BLaER1 treated with 17β-estradiol and CSF1 and Interleukin-3, amounts not matched to agents 10 nM and 100 nM (cell line): Measurements from ENCODE around the gene NEO1.

Experiments
- H3K27ac ChIP-seq, 11 experiments: shearing (Covaris generic); formaldehyde crosslinking; 2 replicates each; pipeline ENCODE4 v1.8.1; 2022
- H3K27me3 ChIP-seq, 11 experiments: shearing (Covaris generic); formaldehyde crosslinking; 2 replicates each; pipeline ENCODE4 v1.8.1; 2022
- H3K36me3 ChIP-seq, 11 experiments: shearing (Covaris generic); formaldehyde crosslinking; 2 replicates each; pipeline ENCODE4 v1.8.1; 2022
- H3K4me1 ChIP-seq, 10 experiments: shearing (Covaris generic); formaldehyde crosslinking; 2 replicates each; pipeline ENCODE4 v1.8.1; 2022
- H3K4me2 ChIP-seq, 11 experiments: shearing (Covaris generic); formaldehyde crosslinking; 2 replicates each; pipeline ENCODE4 v1.8.1; 2022
- H3K4me3 ChIP-seq, 10 experiments: shearing (Covaris generic); formaldehyde crosslinking; 2 replicates each; pipeline ENCODE4 v1.8.1; 2022
- H3K9ac ChIP-seq, 11 experiments: shearing (Covaris generic); formaldehyde crosslinking; 2 replicates each; pipeline ENCODE4 v1.8.1; 2022
- H3K9me3 ChIP-seq, 11 experiments: shearing (Covaris generic); formaldehyde crosslinking; replicated peaks in 1 of 11; 2 replicates each; pipeline ENCODE4 v1.8.1; 2022
- H4K20me1 ChIP-seq, 11 experiments: shearing (Covaris generic); formaldehyde crosslinking; 2 replicates each; pipeline ENCODE4 v1.8.1; 2022
- Cebpa-rat ChIP-seq, 11 experiments: shearing (Covaris generic); IDR thresholded peaks; 2 replicates each; pipeline ENCODE4 v1.8.1; 2022

The NEO1 gene, protein sequence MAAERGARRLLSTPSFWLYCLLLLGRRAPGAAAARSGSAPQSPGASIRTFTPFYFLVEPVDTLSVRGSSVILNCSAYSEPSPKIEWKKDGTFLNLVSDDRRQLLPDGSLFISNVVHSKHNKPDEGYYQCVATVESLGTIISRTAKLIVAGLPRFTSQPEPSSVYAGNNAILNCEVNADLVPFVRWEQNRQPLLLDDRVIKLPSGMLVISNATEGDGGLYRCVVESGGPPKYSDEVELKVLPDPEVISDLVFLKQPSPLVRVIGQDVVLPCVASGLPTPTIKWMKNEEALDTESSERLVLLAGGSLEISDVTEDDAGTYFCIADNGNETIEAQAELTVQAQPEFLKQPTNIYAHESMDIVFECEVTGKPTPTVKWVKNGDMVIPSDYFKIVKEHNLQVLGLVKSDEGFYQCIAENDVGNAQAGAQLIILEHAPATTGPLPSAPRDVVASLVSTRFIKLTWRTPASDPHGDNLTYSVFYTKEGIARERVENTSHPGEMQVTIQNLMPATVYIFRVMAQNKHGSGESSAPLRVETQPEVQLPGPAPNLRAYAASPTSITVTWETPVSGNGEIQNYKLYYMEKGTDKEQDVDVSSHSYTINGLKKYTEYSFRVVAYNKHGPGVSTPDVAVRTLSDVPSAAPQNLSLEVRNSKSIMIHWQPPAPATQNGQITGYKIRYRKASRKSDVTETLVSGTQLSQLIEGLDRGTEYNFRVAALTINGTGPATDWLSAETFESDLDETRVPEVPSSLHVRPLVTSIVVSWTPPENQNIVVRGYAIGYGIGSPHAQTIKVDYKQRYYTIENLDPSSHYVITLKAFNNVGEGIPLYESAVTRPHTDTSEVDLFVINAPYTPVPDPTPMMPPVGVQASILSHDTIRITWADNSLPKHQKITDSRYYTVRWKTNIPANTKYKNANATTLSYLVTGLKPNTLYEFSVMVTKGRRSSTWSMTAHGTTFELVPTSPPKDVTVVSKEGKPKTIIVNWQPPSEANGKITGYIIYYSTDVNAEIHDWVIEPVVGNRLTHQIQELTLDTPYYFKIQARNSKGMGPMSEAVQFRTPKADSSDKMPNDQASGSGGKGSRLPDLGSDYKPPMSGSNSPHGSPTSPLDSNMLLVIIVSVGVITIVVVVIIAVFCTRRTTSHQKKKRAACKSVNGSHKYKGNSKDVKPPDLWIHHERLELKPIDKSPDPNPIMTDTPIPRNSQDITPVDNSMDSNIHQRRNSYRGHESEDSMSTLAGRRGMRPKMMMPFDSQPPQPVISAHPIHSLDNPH (N-terminal part only)

DNA sequence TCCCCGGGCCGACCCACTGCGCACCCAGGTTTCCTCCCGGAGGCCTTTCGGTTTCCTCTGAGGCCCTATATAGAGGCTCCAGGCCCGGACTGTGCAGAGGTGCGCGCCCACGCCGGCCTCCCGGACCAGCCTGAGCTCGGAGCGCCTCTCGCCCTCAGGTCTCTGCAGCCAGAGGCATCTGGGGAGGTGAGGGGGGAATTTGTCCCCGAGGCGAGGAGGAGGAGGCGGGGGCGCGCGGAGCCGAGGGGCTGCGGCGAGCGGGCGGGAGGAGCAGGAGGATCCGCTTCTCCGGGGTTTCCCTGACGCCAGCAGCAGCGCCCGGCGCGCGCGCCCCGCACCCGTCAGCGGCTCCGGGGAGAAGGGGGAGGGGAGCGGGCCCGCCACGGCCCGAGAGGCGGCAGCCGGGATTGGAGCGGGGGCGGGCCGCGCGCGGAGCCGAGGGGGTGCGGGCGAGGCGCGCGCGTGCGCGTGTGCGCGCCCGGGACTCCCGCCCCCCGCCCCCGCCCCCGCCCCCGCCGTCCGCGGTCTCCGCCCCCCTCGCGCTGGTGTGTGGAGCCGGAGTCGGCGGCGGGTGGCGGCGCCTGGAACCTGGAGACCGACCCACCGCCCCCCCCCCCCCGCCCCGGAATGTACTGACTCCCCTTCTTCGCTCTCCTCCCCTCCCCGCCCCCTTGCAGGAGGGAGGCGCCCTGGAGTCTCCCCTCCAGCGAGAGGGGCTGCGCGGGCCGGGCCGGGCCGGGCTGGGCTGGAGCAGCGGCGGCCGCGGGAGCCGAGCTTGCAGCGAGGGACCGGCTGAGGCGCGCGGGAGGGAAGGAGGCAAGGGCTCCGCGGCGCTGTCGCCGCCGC lies at the start of gene NEO1:
Gene NEO1 (plus strand): TSS at position 657 of the 846 bp plus-strand sequence. CDS start 213 bp downstream, outside the sequence.
- Histone ChIP-seq H3K4me2 (peak within 1 kb of the TSS; percentile 87 to 97 (median 93)), H3K4me1 (peaks cover 7 to 25% (median 13%) of the 10 kb centered on the region in 10 experiments; a peak in 19 of 20 replicates), H3K27ac (peak within 1 kb of the TSS; percentile 59 to 84 (median 78)), H3K9me3 (no peaks in the 10 kb centered on the region), H3K27me3 (peaks cover 11 to 26% (median 21%) of the 10 kb centered on the region in 11 experiments; a peak in 20 of 22 replicates), H3K4me3 (peak within 1 kb of the TSS; percentile 86 to 98 (median 92)), H3K9ac (peak within 1 kb of the TSS; percentile 79 to 90 (median 85)), H3K36me3 (no peaks in the 10 kb centered on the region), H4K20me1 (peaks cover 0 to 7% (median 0%) of the 10 kb centered on the region in 11 experiments; a peak in 2 of 22 replicates)
- no peak for TF ChIP-seq Cebpa-rat (IDR thresholded peaks at IDR 0.05)

DNA sequence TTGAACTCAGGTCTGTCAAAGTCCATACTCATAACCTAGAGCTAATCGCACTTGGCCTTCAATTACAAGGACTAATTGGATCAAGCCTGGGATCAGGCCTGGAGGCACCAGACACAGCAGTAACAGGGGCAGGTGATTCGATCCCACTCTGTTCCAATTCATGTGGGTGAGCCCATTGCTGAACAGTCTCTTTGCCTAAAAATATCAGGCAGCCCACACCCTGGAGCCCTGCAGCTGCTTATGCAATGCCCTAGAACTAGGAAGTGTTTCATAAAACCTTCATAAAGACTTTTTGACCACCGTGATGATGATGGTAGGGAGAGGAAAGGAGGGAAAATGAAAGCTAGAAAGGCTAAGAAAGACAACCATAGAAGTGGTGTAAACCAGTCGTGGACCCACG lies 47.8 kb upstream of the NEO1 start:
- Histone ChIP-seq H3K4me2 (no peak overlapping the region), H3K9ac (no peak overlapping the region), H3K36me3 (no peaks in the 10 kb centered on the region), H3K9me3 (no peaks in the 10 kb centered on the region), H3K27me3 (no peaks in the 10 kb centered on the region), H4K20me1 (no peaks in the 10 kb centered on the region), H3K27ac (no peak overlapping the region), H3K4me3 (no peak overlapping the region), H3K4me1 (no peaks in the 10 kb centered on the region)
- no peak for TF ChIP-seq Cebpa-rat (IDR thresholded peaks at IDR 0.05)

DNA sequence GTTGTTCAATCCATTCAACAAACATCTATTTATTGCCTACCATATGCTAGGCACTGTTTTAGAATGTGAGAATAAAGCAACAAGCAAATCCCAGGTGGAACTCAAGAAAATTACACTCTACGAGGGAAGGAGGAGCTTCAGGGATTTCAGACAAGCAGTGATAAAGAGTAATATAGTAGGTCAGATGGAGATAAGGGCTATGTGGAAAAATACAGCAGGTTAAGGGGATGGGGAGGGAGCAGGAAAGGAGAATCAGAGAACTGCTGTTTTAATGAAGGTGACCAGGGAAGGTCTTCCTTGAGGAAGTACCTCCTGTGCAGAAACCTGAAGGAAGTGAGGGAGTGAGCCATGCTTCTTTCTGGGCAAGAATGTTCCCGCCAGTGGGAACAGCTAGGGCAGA lies 47.2 kb upstream of the NEO1 start:
- H3K9ac ChIP-seq, result no peak overlapping the region
- no peaks in the 10 kb centered on the region for H3K4me1 ChIP-seq
- H4K20me1 ChIP-seq, result no peaks in the 10 kb centered on the region
- H3K36me3 ChIP-seq, result no peaks in the 10 kb centered on the region
- no peak overlapping the region for H3K4me2 ChIP-seq
- no peak overlapping the region for H3K27ac ChIP-seq
- TF ChIP-seq Cebpa-rat (IDR thresholded peaks at IDR 0.05), result no peak
- H3K4me3 ChIP-seq, result no peak overlapping the region
- H3K9me3 ChIP-seq, result no peaks in the 10 kb centered on the region
- H3K27me3 ChIP-seq, result no peaks in the 10 kb centered on the region

DNA sequence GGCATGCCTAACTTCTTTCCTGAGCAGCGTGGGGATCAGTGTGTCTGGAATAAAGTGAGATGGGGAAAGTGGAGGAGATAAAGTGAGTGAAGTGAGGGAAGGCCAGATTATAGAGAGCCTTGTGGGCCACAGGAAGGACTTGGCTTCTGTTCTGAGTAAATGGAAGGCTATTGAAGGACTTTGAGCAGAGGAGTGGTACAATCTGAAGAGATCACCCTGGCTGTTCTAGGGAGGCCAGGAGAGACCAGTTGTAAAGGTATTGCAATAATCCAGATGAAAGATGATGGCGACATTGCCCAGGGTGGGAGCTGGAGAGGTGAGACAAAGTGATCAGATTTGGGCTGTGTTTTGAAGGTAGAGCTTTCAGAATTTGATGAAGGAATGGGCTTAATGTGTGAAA lies 46.8 kb upstream of the NEO1 start:
- Histone ChIP-seq H3K27ac (no peak overlapping the region), H3K9ac (no peak overlapping the region), H3K36me3 (no peaks in the 10 kb centered on the region), H3K4me2 (no peak overlapping the region), H3K27me3 (no peaks in the 10 kb centered on the region), H3K4me1 (peaks cover 0 to 2% (median 0%) of the 10 kb centered on the region in 10 experiments; a peak in 2 of 20 replicates), H3K4me3 (no peak overlapping the region), H4K20me1 (no peaks in the 10 kb centered on the region), H3K9me3 (no peaks in the 10 kb centered on the region)
- TF ChIP-seq Cebpa-rat (IDR thresholded peaks at IDR 0.05), result no peak

DNA sequence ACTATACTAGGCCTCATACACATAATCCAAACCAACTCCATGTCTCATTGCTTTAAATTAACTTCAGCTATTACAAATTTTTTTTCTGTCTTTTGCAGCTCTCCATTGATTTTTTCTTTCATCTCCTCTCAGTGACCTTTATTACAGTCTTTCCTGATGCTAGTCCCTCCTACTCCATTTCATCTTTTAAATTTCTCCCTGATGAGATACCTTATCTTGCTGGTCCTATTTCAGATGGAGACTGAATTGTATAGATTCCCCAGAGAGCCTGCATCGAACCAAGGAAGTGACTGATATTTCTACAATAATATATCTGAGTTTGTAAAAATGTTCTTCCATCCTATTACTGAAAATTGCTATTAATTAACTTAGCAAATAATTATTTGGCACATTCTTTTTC lies 45.7 kb upstream of the NEO1 start:
- no peak overlapping the region for H3K27ac ChIP-seq
- no peak overlapping the region for H3K9ac ChIP-seq
- no peak overlapping the region for H3K4me2 ChIP-seq
- no peaks in the 10 kb centered on the region for H3K9me3 ChIP-seq
- no peak overlapping the region for H3K4me3 ChIP-seq
- no peaks in the 10 kb centered on the region for H4K20me1 ChIP-seq
- TF ChIP-seq Cebpa-rat (IDR thresholded peaks at IDR 0.05), result no peak
- no peaks in the 10 kb centered on the region for H3K36me3 ChIP-seq
- H3K4me1 ChIP-seq, result peaks cover 0 to 9% (median 0%) of the 10 kb centered on the region in 10 experiments; a peak in 4 of 20 replicates
- H3K27me3 ChIP-seq, result no peaks in the 10 kb centered on the region

DNA sequence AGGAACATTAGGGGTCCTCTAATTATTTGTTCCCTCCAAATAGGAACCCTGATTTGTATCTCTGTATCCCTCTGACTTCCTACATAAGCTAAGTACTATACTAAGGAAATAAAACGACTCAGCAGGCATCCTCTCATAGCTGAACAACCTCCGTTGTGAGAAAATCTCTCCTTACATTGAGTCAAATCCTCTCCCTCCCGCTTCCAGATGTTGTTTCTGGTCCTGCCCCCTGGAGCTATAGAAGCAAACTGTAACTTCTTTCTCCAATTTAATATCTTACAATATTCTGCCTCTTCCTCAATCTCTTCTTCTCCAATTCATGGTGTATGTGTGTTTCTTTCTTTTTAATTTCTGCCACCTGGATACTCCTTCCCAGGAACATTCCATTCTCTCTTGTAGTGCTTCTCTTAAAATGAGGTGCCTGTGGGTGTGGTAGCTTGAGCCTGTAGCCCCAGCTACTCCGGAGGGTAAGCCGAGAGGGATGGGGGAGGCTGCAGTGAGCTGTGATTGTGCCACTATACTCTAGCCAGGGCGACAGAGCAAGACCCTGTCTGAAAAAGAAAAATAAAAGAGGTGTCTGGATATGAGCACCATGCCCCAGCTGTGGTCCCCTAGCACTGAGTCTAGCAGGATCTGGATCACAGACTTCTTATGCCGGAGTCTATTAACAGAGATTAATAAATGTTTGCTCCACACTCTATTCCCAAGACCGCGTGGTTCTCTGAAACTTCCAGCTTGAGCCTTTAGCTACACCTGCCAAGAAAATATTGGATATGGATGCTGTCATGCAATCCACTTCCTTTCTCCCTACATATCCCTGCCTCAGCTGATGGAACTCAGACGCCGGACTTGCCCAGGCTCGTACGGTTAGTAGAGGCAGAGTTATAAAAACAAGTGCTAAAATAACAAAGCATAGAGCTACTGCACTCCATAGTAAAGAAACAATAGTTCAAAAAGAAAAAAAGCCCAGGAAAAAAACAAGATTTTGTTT lies 42.9 kb upstream of the NEO1 start:
- Histone ChIP-seq H3K9me3 (no peaks in the 10 kb centered on the region), H3K4me3 (no peak overlapping the region), H3K9ac (no peak overlapping the region), H3K4me2 (no peak overlapping the region), H3K27ac (no peak overlapping the region), H3K36me3 (no peaks in the 10 kb centered on the region), H4K20me1 (no peaks in the 10 kb centered on the region), H3K4me1 (peaks cover 0 to 9% (median 0%) of the 10 kb centered on the region in 10 experiments; a peak in 4 of 20 replicates), H3K27me3 (no peaks in the 10 kb centered on the region)
- no peak for TF ChIP-seq Cebpa-rat (IDR thresholded peaks at IDR 0.05)
